ACHN (cell line): ENCODE results near the gene GATAD1.
A peak's percentile ranks its signal among the peaks of the same experiment; 100 is the strongest.
"Not testable (repeated sequence)": the region's sequence is repeated elsewhere in the genome, so short reads cannot be mapped to it uniquely, and the experiment has no call there.

ENCODE experiments used
- DNase-seq: peaks from one replicate; pipeline ENCODE4 v3.0.0-alpha.2; 2015
- in situ Hi-C: cut with HindIII; loops from 2 replicates; pipeline ENCODE4 v1.10.0; 2017; ENCODE audit warnings: low sequenced_read_pairs, low pct_ligation_motif_present, low pct_unique_long_range_greater_than_20kb

The GATAD1 gene

GRCh38 chr7:92433019-92433418 lies 14.3 kb upstream of the GATAD1 start:
- DNase-seq = no peak
- in situ Hi-C loops = no loop called here

- in situ Hi-C loops = no loop called here
- no peak for DNase-seq
Observed at GRCh38 chr7:92435542-92435941, 11.7 kb upstream of the GATAD1 start.

- in situ Hi-C loops = no loop called here
- no peak for DNase-seq
Observed at GRCh38 chr7:92436612-92437445, 10.5 kb upstream of the GATAD1 start.

- in situ Hi-C loops = no loop called here
- no peak for DNase-seq
Observed at GRCh38 chr7:92437956-92438491, 9.3 kb upstream of the GATAD1 start.

GRCh38 chr7:92442720-92443119 lies 4.6 kb upstream of the GATAD1 start:
- DNase-seq, in situ Hi-C loops: not testable (repeated sequence)

- no peak for DNase-seq
- in situ Hi-C loops = no loop called here
Observed at GRCh38 chr7:92446869-92447344, 375 bp upstream of the GATAD1 start.

- in situ Hi-C loops = no loop called here
- peak; percentile 79 for DNase-seq
Observed at GRCh38 chr7:92448205-92448747, 994 bp downstream of the GATAD1 start.

- in situ Hi-C loops = no loop called here
- DNase-seq = no peak
Observed at GRCh38 chr7:92451645-92452044, 4.4 kb downstream of the GATAD1 start.

GRCh38 chr7:92456236-92456635 lies 9.0 kb downstream of the GATAD1 start:
- DNase-seq = no peak
- in situ Hi-C loops = no loop called here

- in situ Hi-C loops = no loop called here
- DNase-seq = no peak
Observed at GRCh38 chr7:92460109-92460508, 12.8 kb downstream of the GATAD1 start.

- in situ Hi-C loops = no loop called here
- no peak for DNase-seq
Observed at GRCh38 chr7:92460510-92460909, 13.2 kb downstream of the GATAD1 start.

GRCh38 chr7:92461027-92462003 lies 14.0 kb downstream of the GATAD1 start:
- DNase-seq = peak; percentile 83
- in situ Hi-C loops = no loop called here

GRCh38 chr7:92462560-92462959 lies 15.3 kb downstream of the GATAD1 start:
- no peak for DNase-seq
- in situ Hi-C loops = no loop called here

GRCh38 chr7:92464515-92464914 lies 17.2 kb downstream of the GATAD1 start:
- DNase-seq = no peak
- in situ Hi-C loops = no loop called here

- DNase-seq = no peak
- in situ Hi-C loops = no loop called here
Observed at GRCh38 chr7:92466682-92467081, 19.4 kb downstream of the GATAD1 start.

GRCh38 chr7:92468589-92468988 lies 21.3 kb downstream of the GATAD1 start:
- in situ Hi-C loops, DNase-seq: not testable (repeated sequence)

GRCh38 chr7:92473989-92474388 lies 26.7 kb downstream of the GATAD1 start:
- in situ Hi-C loops, DNase-seq: not testable (repeated sequence)

- DNase-seq, in situ Hi-C loops: not testable (repeated sequence)
Observed at GRCh38 chr7:92475261-92475770, 28.0 kb downstream of the GATAD1 start.
